HG02840 (cell line): ENCODE measurements around the gene MERTK.
"Not testable (repeated sequence)": the region's sequence is repeated elsewhere in the genome, so short reads cannot be mapped to it uniquely, and the experiment has no call there.

Experiments used
- ATAC-seq: cut with Tn5 transposase; IDR thresholded peaks from one replicate; pipeline ENCODE4 v1.9.1; 2021; ENCODE audit warnings: mild to moderate bottlenecking, moderate library complexity, moderate number of reproducible peaks; ENCODE audit not compliant: unreplicated experiment, low FRiP score

The MERTK gene

GRCh38 chr2:111944531-111945210 is 46.3 kb downstream of the MERTK start:
- ATAC-seq: no peak

GRCh38 chr2:111945444-111946293 is 47.3 kb downstream of the MERTK start:
- ATAC-seq: no peak

GRCh38 chr2:111946294-111947114 is 48.1 kb downstream of the MERTK start:
- no peak for ATAC-seq

GRCh38 chr2:111947219-111947618 is 48.8 kb downstream of the MERTK start:
- no peak for ATAC-seq

GRCh38 chr2:111948832-111949231 is 50.4 kb downstream of the MERTK start:
- no peak for ATAC-seq

GRCh38 chr2:111950236-111950635 is 51.8 kb downstream of the MERTK start:
- no peak for ATAC-seq

GRCh38 chr2:111951486-111951885 is 53.1 kb downstream of the MERTK start:
- ATAC-seq: no peak

- ATAC-seq: no peak
Measured at GRCh38 chr2:111952871-111953452, 54.6 kb downstream of the MERTK start.

- no peak for ATAC-seq
Measured at GRCh38 chr2:111954602-111955332, 56.4 kb downstream of the MERTK start.

GRCh38 chr2:111957872-111958354 is 59.5 kb downstream of the MERTK start:
- no peak for ATAC-seq

GRCh38 chr2:111958901-111959300 is 60.5 kb downstream of the MERTK start:
- ATAC-seq: no peak

GRCh38 chr2:111961663-111962062 is 63.3 kb downstream of the MERTK start:
- ATAC-seq: no peak

- not testable (repeated sequence) for ATAC-seq
Measured at GRCh38 chr2:111963086-111963485, 64.7 kb downstream of the MERTK start.

- not testable (repeated sequence) for ATAC-seq
Measured at GRCh38 chr2:111963508-111963907, 65.1 kb downstream of the MERTK start.

GRCh38 chr2:111965062-111965461 is 66.7 kb downstream of the MERTK start:
- ATAC-seq: no peak

GRCh38 chr2:111966241-111966640 is 67.8 kb downstream of the MERTK start:
- no peak for ATAC-seq

- ATAC-seq: no peak
Measured at GRCh38 chr2:111967018-111967417, 68.6 kb downstream of the MERTK start.

- no peak for ATAC-seq
Measured at GRCh38 chr2:111970453-111970852, 72.0 kb downstream of the MERTK start.

GRCh38 chr2:111972955-111973565 is 74.7 kb downstream of the MERTK start:
- no peak for ATAC-seq
